Upper lobe of left lung (tissue), 4 donors: Measurements from ENCODE around the gene THSD7A.

Experiments
- EP300 ChIP-seq, 4 donors: sonication (generic); formaldehyde crosslinking; IDR thresholded peaks; one replicate each; pipeline ENCODE4 v1.5.1; 2017; ENCODE audit warnings: antibody characterized with exemption in 4 of 4, control low read depth in 2 of 4
- POLR2A ChIP-seq, 4 donors: fragments of 450-650 bp; IDR thresholded peaks; one replicate each; pipeline ENCODE4 v1.5.1; 2016 to 2017; ENCODE audit warnings: antibody characterized with exemption in 4 of 4, mild to moderate bottlenecking in 2 of 4
- POLR2AphosphoS5 ChIP-seq, 2 donors: sonication (generic); formaldehyde crosslinking; IDR thresholded peaks; one replicate each; pipeline ENCODE4 v1.5.1; 2017; ENCODE audit warnings: antibody characterized with exemption in 2 of 2
- TF ChIP-seq, protein P1 (sequence below), 6 experiments: fragments of 450-650 bp in 4 of 6; fragments of 200-600 bp in 2 of 6; sonication (generic) in 2 of 6; IDR thresholded peaks; one replicate each; pipeline ENCODE4 v1.5.1; 2016 to 2019; ENCODE audit warnings: antibody characterized with exemption in 6 of 6

DNA sequence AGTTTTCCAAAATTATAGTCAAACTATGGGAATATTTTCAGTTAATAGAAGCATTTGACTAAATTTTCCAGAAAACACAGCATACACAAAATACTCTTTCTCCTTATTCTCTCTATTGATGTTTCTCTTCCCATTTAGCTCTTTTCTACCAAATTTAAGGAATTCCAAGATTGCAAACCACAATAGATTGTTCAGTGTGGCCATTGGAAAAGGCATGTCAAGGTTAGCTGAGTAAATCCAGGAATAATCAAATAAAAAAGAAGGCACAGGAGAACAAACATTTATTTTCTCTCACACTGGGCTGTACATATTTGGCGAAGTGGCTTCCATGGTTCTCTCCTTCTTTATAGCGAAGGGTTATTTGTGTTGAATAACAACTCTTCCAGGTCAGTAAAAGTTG, 117.3 kb downstream of the THSD7A start:
- TF ChIP-seq, protein P1, sequence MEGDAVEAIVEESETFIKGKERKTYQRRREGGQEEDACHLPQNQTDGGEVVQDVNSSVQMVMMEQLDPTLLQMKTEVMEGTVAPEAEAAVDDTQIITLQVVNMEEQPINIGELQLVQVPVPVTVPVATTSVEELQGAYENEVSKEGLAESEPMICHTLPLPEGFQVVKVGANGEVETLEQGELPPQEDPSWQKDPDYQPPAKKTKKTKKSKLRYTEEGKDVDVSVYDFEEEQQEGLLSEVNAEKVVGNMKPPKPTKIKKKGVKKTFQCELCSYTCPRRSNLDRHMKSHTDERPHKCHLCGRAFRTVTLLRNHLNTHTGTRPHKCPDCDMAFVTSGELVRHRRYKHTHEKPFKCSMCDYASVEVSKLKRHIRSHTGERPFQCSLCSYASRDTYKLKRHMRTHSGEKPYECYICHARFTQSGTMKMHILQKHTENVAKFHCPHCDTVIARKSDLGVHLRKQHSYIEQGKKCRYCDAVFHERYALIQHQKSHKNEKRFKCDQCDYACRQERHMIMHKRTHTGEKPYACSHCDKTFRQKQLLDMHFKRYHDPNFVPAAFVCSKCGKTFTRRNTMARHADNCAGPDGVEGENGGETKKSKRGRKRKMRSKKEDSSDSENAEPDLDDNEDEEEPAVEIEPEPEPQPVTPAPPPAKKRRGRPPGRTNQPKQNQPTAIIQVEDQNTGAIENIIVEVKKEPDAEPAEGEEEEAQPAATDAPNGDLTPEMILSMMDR (IDR thresholded peaks at IDR 0.05): no peak
- TF ChIP-seq EP300 (IDR thresholded peaks at IDR 0.05) (no peak), POLR2A (IDR thresholded peaks at IDR 0.05) (no peak), POLR2AphosphoS5 (IDR thresholded peaks at IDR 0.05) (no peak)
